Mucosa of descending colon (tissue), 3 donors: Measurements from ENCODE around the gene SPAG8. TPM values are rescaled to one million over a fixed set of nuclear protein-coding genes. Genes with fewer than 3 reads are reported as not detected.
A peak's percentile ranks its signal among the peaks of the same experiment; 100 is the strongest.

ENCODE experiments used
- ATAC-seq: fragments of 200-7000 bp; cut with Tn5 transposase; one replicate; pipeline ENCODE4 v1.9.1; 2020; ENCODE audit warnings: mild to moderate bottlenecking, moderate library complexity
- DNase-seq, 3 donors: peaks; one replicate each; pipeline ENCODE4 v3.0.0-alpha.2; 2020
- H3K36me3 ChIP-seq: fragments of 200-600 bp; one replicate; pipeline ENCODE4 v1.8.0; 2021; ENCODE audit warnings: low read depth, mild to moderate bottlenecking
- H3K4me1 ChIP-seq: fragments of 200-600 bp; one replicate; pipeline ENCODE4 v1.8.0; 2021; ENCODE audit warnings: low read depth, mild to moderate bottlenecking
- H3K4me3 ChIP-seq: fragments of 200-600 bp; one replicate; pipeline ENCODE4 v1.8.0; 2021; ENCODE audit warnings: mild to moderate bottlenecking
- H3K9me3 ChIP-seq: fragments of 200-600 bp; one replicate; pipeline ENCODE4 v1.8.0; 2021; ENCODE audit warnings: mild to moderate bottlenecking
- CTCF ChIP-seq: fragments of 200-600 bp; IDR thresholded peaks from one replicate; pipeline ENCODE4 v1.8.0; 2022; ENCODE audit warnings: antibody characterized with exemption, mild to moderate bottlenecking
- intact Hi-C, 2 donors: fragments of 100-400 bp; cut with DNase I in 1 of 2; cut with micrococcal nuclease in 1 of 2; formaldehyde crosslinking; loops; one replicate each; pipeline versions ENCODE4 v1.11.0 to v1.11.1; 2022; cut with DNase I, micrococcal nuclease
- total RNA-seq, 3 donors: library from RNA; stranded (reverse); fragmentation: NEBNext Ultra II Directional in 2 of 3; extraction: Animal tissue kit (Norgen Biotek cat#: 25700) in 2 of 3; gene quantifications; one replicate each; pipeline versions ENCODE4 v1.2.1 to v1.2.4, GENCODE V29; 2021 to 2023
- donor health status: DM: no; HTN: no; CAD: no; lungs with moderate emphysema.
- donor health status: DM: no; HTN: no; CAD: no.
- donor health status: DM: no; HTN: yes; CAD: no.

The SPAG8 gene
- total RNA-seq, 3 donors from 2014 or later = 0.84 to 2.5 (median 0.92) TPM

- no peaks in the 10 kb centered on the region for H3K36me3 ChIP-seq
- no peak for ATAC-seq
- TF ChIP-seq CTCF = no peak
- peaks cover 20% of the 10 kb centered on the region for H3K4me1 ChIP-seq
- no peaks in the 10 kb centered on the region for H3K9me3 ChIP-seq
- intact Hi-C loops = no loop called here
- no peak overlapping the region for H3K4me3 ChIP-seq
- peak in 1 of 3 donors; percentile 28 for DNase-seq
Measured at GRCh38 chr9:35813434-35814105, 1.5 kb upstream of the SPAG8 start.

GRCh38 chr9:35811381-35812024, 559 bp downstream of the SPAG8 start:
- no peak for TF ChIP-seq CTCF
- H3K9me3 ChIP-seq = no peaks in the 10 kb centered on the region
- no peaks in the 10 kb centered on the region for H3K36me3 ChIP-seq
- peak in 1 of 3 donors; percentile 46 for DNase-seq
- intact Hi-C loops = no loop called here
- H3K4me3 ChIP-seq = no peak overlapping the region
- ATAC-seq = no peak
- peaks cover 20% of the 10 kb centered on the region for H3K4me1 ChIP-seq

GRCh38 chr9:35810122-35810521, 1.9 kb downstream of the SPAG8 start:
- Histone ChIP-seq H3K9me3 (no peaks in the 10 kb centered on the region), H3K4me3 (no peak overlapping the region), H3K36me3 (no peaks in the 10 kb centered on the region), H3K4me1 (peaks cover 20% of the 10 kb centered on the region)
- DNase-seq = no peak
- intact Hi-C loops = no loop called here
- TF ChIP-seq CTCF = no peak
- no peak for ATAC-seq

GRCh38 chr9:35808433-35808832, 3.6 kb downstream of the SPAG8 start:
- DNase-seq (no peak), ATAC-seq (no peak)
- Histone ChIP-seq H3K4me3 (no peak overlapping the region), H3K4me1 (peaks cover 12% of the 10 kb centered on the region), H3K36me3 (no peaks in the 10 kb centered on the region), H3K9me3 (no peaks in the 10 kb centered on the region)
- intact Hi-C loops = no loop called here
- no peak for TF ChIP-seq CTCF

- H3K36me3 ChIP-seq = no peaks in the 10 kb centered on the region
- no peak for TF ChIP-seq CTCF
- intact Hi-C loops = no loop called here
- DNase-seq (no peak), ATAC-seq (no peak)
- no peaks in the 10 kb centered on the region for H3K9me3 ChIP-seq
- H3K4me3 ChIP-seq = no peak overlapping the region
- H3K4me1 ChIP-seq = no peaks in the 10 kb centered on the region
Measured at GRCh38 chr9:35806101-35806500, 6.0 kb downstream of the SPAG8 start.
